Measurements from ENCODE around the gene BPTF.

GRCh38 chr17:68011199-68011665 is 185.9 kb downstream of the BPTF start:
- peak in 4 of 5 experiments; percentile 53 to 70 (median 62) for TF ChIP-seq CTCF (IDR thresholded peaks at IDR 0.05 in 4 of 5, conservative IDR thresholded peaks at IDR 0.05 in 1 of 5)
- TF ChIP-seq POLR2A (IDR thresholded peaks at IDR 0.05): no peak
